Right ventricle myocardium superior (tissue), 1 donor: Measurements from ENCODE around the gene PRICKLE2. TPM values are rescaled to one million over a fixed set of nuclear protein-coding genes. Genes with fewer than 3 reads are reported as not detected.

Experiments used
- ATAC-seq: fragments of 200-7000 bp; cut with Tn5 transposase; one replicate; pipeline ENCODE4 v1.9.1; 2020; ENCODE audit warnings: mild to moderate bottlenecking; ENCODE audit not compliant: poor library complexity
- DNase-seq: peaks from one replicate; pipeline ENCODE4 v3.0.0-alpha.2; 2020
- intact Hi-C: fragments of 100-400 bp; cut with DNase I; formaldehyde crosslinking; loops from one replicate; pipeline ENCODE4 v1.11.2; 2022
- total RNA-seq: library from RNA; stranded (reverse); fragmentation: NEBNext Ultra II Directional; extraction: Animal tissue kit (Norgen Biotek cat#: 25700); gene quantifications from one replicate; pipeline ENCODE4 v1.2.1, GENCODE V29; 2021
- donor health status: DM: no; HTN: yes; CAD: no; lungs with severe emphysema.

The PRICKLE2 gene
- total RNA-seq, 1 donor from 2014 or later: 5.9 TPM

DNA sequence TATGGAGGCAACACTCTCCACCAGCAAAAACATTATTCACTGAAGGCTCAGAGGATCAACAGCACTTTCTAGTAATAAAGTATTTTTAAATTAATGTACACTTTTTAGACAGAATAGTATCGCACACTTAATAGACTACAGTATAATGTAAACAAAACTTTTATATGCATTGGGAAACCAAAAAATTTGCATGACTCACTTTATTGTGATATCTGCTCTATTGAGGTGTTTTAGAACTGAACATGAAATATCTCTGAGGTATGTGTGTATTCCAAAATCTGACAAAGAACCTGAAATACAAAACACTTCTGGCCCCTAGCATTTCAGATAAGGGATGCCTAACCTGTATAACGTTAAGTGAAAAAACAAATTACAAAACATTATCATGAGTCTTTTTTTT, 99.7 kb downstream of the PRICKLE2 start:
- DNase-seq (no peak), ATAC-seq (no peak)
- intact Hi-C loops: no loop called here

DNA sequence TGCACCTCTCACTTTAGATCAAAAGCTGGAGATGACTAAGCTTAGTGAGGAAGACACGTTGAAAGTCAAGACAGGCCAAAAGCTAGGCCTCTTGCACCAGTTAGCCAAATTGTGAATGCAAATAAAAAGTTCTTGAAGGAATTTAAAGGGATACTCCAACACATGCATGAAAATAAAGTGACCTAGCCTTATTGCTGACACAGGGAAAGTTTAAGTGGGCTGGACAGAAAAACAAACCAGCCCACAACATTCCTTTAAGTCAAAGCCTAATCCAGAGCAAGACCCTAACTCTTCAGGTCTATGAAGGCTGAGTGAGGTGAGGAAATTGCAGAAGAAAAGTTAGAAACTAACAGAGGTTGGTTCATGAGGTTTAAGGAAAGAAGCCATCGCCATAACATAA, 101.3 kb downstream of the PRICKLE2 start:
- no peak for ATAC-seq
- intact Hi-C loops: no loop called here
- no peak for DNase-seq

DNA sequence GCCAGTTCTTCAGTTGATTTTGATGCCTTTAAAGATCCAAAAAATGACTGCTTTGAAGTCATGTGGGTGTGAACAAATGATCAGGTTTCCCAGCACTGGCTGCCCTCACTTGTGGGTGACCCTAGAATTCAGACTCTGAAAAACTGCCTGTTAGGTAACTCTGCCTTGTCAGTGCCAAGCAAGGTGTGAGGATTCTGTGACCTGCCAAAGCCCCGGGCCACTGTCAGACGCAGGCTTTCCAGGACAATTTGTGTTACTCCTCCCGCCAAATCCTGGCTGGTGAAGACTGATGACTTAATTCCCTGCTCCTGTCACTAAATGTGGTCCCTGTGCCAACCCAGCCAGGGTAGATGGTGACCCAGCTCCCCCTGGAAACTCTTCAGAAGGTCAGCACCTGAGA, 102.8 kb downstream of the PRICKLE2 start:
- intact Hi-C loops: no loop called here
- peak; percentile 56 for DNase-seq
- peak; percentile 94 for ATAC-seq

DNA sequence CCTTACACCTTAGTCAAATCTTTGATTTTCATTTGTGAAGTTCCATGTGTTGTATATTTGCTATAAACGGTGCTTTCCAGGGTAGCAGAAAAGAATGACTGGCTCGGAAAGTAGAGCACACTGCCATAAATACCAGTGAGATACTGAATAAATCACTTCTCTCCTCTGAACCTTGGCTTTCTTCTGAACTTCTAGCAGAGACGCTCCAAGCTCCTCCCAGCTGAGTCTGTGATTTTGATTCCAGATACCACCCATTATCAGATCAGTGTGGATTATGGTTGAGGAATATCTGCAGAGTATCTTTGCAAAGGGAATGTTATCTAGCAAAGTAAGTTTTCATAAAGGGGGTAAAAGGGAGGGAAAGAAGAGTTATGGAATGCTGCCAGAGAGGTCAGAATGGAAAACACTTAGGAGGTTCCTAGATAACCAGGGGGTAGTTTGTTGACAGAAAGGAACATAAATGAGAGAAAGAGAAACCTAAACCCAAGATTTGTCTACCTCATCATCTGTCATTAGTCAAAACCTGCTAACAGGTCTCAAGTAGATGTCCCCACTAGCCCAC, 103.4 kb downstream of the PRICKLE2 start:
- ATAC-seq (peak; percentile 28), DNase-seq (no peak)
- intact Hi-C loops: no loop called here

DNA sequence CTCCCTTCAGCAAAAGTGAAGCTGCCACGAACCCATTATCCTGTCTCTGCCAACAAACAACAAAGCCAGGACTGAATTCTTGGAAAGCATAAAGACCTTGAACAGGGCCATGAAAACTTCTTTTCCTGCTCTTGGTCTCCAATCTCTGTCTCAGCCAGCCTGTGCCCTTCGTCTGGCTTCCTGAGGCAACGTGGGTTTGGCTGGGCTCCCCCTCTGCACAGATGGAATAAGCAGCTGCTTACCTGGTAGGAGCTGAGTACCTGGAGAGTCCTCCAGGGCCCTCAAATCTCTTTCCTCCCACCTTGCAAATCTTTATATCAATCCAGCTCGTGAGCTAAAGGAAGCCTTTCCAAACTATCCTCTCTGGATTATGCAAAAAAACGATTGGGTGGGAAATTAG, 104.4 kb downstream of the PRICKLE2 start:
- intact Hi-C loops: no loop called here
- ATAC-seq (no peak), DNase-seq (no peak)

DNA sequence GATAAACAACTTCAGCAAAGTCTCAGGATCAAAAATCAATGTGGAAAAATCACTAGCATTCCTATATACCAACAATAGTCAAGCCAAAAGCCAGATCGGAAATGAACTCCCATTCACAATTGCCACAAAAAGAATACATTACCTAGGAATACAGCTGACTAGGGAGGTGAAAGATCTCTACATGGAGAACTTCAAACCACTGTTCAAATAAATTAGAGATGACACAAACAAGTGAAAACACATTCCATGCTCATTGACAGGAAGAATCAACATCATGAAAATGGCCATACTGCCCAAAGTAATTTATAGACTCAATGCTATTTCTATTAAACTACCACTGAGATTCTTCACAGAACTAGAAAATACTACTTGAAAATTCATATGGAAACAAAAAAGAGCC, 107.8 kb downstream of the PRICKLE2 start:
- intact Hi-C loops: no loop called here
- DNase-seq: no peak
- ATAC-seq: no peak

DNA sequence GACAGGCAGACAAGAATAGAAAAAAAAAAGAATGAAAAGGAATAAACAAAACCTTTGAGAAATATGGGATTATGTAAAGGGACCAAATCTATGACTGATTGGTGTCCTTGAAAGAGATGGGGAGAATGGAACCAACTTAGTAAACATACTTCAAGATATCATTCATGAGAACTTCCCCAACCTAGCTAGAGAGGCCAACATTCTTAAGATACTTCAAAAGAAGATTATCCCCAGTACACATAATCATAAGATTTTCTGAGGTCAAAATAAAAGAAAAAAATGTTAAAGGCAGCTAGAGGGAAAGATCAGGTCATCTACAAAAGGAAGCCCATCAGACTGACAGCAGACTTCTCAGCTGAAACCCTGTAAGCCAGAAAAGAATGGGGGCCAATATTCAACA, 110.6 kb downstream of the PRICKLE2 start:
- DNase-seq (no peak), ATAC-seq (no peak)
- intact Hi-C loops: no loop called here

DNA sequence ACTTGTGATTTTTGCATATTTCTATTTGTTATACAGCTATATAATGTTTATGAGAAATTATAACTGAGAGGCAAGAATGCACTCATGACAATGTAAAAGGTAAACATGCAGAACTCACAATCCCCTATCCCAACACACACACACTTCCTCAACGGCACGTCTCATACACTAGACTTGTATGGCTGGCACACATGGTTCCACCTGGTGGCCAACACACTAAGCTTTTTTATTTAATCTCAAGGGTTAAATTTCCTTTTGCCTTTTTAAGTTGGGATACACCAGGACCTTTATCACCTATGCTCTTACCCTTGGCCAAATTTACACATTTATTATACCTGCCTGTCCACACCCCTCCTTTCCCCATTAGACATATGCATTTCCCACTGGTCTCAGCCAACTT, 113.4 kb downstream of the PRICKLE2 start:
- intact Hi-C loops: no loop called here
- ATAC-seq (no peak), DNase-seq (no peak)

GRCh38 chr3:64111083-64111482, 114.2 kb downstream of the PRICKLE2 start:
- intact Hi-C loops: no loop called here
- DNase-seq: no peak
- no peak for ATAC-seq

GRCh38 chr3:64110071-64110470, 115.2 kb downstream of the PRICKLE2 start:
- DNase-seq (no peak), ATAC-seq (no peak)
- intact Hi-C loops: no loop called here

- intact Hi-C loops: no loop called here
- ATAC-seq (no peak), DNase-seq (no peak)
Measured at GRCh38 chr3:64109438-64109837, 115.8 kb downstream of the PRICKLE2 start.

DNA sequence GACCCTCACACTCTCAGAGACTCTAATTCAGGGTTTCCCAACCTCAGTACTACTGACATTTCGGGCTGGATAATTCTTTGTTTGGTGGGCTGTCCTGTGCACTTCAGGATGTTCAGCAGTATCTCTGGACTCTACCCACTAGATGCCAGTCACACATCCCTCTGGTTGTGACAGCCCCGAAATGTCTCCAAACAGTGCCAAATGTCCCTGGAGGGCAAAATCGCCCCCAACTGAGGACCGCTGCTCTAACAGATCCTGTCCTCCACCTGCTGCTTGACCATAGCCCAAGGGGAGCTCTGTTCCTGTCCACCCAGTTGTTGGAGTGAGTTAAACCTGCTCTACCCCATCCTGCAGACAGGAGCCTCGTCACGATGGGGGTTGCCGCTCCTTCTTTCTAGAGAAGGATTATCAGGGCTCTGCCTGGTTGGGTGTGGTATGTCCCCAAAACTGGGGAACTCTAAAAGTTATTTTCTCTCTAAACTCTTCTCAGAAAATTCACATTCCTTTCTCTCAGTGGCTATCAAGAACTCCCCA, 116.4 kb downstream of the PRICKLE2 start:
- ATAC-seq (no peak), DNase-seq (no peak)
- intact Hi-C loops: no loop called here

- intact Hi-C loops: no loop called here
- no peak for DNase-seq
- no peak for ATAC-seq
Measured at GRCh38 chr3:64108231-64108630, 117.0 kb downstream of the PRICKLE2 start.

DNA sequence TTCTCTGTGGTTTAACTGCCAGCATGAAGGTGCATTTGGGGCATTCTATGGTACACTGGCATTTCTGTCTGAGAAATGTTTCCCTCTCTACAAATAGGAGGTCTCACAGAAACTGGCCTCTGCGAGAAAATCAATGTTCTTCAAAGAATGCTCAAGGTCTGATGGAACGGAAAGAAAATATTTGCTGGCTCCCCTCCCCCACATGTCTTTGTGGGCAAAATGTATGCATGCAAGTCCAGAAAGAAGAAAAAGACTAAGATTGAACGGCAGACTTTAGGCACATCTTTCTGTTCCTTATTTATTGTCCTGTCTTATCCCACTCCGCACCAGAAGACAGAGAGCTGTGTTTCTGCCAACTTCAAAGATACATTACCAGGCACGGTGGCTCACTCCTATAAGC, 118.1 kb downstream of the PRICKLE2 start:
- no peak for ATAC-seq
- DNase-seq: no peak
- intact Hi-C loops: no loop called here

DNA sequence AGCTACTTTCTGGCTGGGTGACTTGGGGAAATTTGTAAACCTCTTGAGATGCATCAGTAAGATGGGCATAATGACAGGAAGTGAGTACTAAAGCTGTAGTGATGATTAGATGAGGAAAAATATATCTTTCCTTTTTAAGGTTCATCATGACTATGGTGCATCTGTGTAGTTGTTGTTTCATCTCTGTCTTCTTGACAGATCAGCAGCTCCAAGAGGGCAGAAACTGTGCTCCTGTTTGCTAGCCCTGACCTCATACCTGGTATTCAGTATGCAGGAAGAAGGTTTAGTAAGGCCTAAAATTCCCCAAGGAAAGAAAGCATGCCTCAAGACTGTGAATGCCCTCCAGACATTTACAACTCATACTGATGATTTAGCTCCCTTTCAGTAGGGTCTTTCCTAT, 119.5 kb downstream of the PRICKLE2 start:
- no peak for DNase-seq
- intact Hi-C loops: no loop called here
- ATAC-seq: no peak

- no peak for ATAC-seq
- no peak for DNase-seq
- intact Hi-C loops: no loop called here
Measured at GRCh38 chr3:64104691-64105111, 120.6 kb downstream of the PRICKLE2 start.

DNA sequence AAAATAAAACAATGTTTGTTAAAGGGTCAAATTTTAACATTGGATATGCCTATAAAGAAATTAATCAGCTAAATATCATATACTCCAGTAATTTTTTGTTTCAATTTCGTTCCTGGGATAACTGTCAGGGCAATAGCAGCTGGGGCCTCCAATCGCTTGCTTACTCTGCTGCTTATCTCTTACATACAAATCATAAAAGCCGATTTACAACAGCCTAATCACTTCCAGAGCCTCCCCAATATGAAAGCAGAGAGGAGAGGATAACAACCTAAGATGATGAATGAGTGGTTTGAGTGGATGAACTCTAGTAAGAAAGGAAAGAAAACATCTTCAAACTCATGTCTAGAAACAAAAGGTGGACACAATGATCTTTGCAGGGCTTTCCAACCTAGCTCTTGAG, 121.3 kb downstream of the PRICKLE2 start:
- intact Hi-C loops: no loop called here
- DNase-seq (no peak), ATAC-seq (no peak)

GRCh38 chr3:64103131-64103530, 122.1 kb downstream of the PRICKLE2 start:
- no peak for ATAC-seq
- intact Hi-C loops: no loop called here
- DNase-seq: no peak

- no peak for DNase-seq
- intact Hi-C loops: no loop called here
- no peak for ATAC-seq
Measured at GRCh38 chr3:64102147-64102546, 123.1 kb downstream of the PRICKLE2 start.

- ATAC-seq: no peak
- intact Hi-C loops: no loop called here
- DNase-seq: no peak
Measured at GRCh38 chr3:64099316-64099715, 126.0 kb downstream of the PRICKLE2 start.

DNA sequence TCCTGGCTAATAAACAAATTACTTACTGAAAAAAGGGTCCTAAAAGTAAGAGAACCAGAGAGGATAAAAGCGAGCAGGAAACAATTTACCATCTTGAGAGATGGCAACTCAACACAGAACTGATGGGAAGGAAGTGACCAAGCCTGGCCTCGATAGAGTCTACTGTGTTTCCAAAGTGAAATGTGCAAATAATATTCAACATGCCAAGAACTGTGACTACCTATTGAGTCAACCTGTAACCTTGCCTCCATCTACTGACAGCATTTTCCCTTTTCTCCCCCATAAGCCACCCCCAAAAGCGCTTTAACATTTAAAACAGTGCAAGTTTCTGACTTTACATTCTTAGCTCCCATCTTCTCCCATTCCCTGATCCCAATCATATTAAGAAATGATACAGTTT, 126.6 kb downstream of the PRICKLE2 start:
- intact Hi-C loops: no loop called here
- ATAC-seq: no peak
- DNase-seq: no peak
